ENCODE results near the gene SECISBP2. TPM values are rescaled to one million over a fixed set of nuclear protein-coding genes. Genes with fewer than 3 reads are reported as not detected.

The SECISBP2 gene
- polyA plus RNA-seq, 1 of the 3 experiments (the other 2 are of a cell fraction) = 21.2 TPM

DNA sequence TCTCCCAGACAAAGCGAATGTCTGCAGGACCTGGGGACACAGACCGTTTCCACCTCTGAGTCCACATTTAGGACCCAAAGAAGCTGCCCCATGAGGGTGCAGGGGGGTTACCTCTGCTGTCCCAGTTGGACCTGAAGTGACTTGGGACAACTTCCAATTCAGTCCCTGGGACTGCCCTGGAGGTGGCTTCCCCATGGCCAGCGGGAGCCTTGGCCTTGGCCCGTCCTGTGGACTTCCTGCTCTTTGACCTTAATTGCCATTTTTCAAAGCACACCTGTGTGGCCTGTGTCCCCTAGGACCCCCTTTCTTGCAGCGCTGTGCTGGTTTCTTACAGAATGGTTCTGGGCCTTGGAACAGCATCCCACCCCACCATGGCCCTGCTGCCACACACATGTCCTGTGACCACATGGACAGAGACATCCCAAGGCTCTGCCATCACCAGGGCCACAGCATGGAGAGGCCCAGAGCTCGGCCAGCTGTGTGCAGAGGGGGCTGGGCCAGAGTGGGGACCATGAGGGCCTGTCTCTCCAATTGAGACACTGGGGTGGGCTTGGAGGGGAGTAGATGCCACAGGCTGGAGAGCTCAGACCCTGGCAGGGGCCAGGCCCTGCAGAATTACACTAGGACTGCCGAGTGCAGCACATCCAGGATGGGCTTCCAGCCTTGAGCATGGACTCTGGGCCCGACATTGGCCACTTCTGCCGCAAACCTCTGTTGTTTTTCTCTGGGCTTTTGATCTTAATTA, 45.8 kb downstream of the SECISBP2 start:
- CTCF ChIA-PET = interaction anchor here (1.4 kb wide), 1 partner anchor 185 kb away, joined by 6 read pairs; no protein-coding TSS in a partner anchor

More for the DNA sequence above, 45.8 kb downstream of the SECISBP2 start:
- no peak overlapping the region for H3K9ac ChIP-seq
- no peak for DNase-seq
- no peak overlapping the region for H2AFZ ChIP-seq (ENCODE audit: low read depth)
- H3K4me1 ChIP-seq (ENCODE audit: control insufficient read depth in 1 of 2, insufficient read depth in 2 of 2, low read depth in 1 of 2, low read length in 1 of 2) = peaks cover 0 to 28% of the 10 kb centered on the region in 2 experiments; a peak in 2 of 4 replicates
- H3K9me2 ChIP-seq = no peaks in the 10 kb centered on the region
- WGBS (ENCODE audit: low lambda C conversion rate) = 98% methylated on average over 5 of the region's 9 CpGs
- no peaks in the 10 kb centered on the region for H4K20me1 ChIP-seq (ENCODE audit: insufficient read depth)
- no peaks in the 10 kb centered on the region for H3F3A ChIP-seq (replicated peaks; ENCODE audit: insufficient read depth)
- no peaks in the 10 kb centered on the region for H3K9me3 ChIP-seq
- TF ChIP-seq FOXJ3 (CRISPR knock-in tag; IDR thresholded peaks at IDR 0.05) = no peak
- TF ChIP-seq, protein P1, sequence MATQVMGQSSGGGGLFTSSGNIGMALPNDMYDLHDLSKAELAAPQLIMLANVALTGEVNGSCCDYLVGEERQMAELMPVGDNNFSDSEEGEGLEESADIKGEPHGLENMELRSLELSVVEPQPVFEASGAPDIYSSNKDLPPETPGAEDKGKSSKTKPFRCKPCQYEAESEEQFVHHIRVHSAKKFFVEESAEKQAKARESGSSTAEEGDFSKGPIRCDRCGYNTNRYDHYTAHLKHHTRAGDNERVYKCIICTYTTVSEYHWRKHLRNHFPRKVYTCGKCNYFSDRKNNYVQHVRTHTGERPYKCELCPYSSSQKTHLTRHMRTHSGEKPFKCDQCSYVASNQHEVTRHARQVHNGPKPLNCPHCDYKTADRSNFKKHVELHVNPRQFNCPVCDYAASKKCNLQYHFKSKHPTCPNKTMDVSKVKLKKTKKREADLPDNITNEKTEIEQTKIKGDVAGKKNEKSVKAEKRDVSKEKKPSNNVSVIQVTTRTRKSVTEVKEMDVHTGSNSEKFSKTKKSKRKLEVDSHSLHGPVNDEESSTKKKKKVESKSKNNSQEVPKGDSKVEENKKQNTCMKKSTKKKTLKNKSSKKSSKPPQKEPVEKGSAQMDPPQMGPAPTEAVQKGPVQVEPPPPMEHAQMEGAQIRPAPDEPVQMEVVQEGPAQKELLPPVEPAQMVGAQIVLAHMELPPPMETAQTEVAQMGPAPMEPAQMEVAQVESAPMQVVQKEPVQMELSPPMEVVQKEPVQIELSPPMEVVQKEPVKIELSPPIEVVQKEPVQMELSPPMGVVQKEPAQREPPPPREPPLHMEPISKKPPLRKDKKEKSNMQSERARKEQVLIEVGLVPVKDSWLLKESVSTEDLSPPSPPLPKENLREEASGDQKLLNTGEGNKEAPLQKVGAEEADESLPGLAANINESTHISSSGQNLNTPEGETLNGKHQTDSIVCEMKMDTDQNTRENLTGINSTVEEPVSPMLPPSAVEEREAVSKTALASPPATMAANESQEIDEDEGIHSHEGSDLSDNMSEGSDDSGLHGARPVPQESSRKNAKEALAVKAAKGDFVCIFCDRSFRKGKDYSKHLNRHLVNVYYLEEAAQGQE (IDR thresholded peaks at IDR 0.05; ENCODE audit: low read depth, low read length) = no peak
- no peak for TF ChIP-seq ELF1 (IDR thresholded peaks at IDR 0.05)
- TF ChIP-seq IRF3 (IDR thresholded peaks at IDR 0.05; ENCODE audit: low read depth, low read length) = no peak
- no peak for TF ChIP-seq GABPA (IDR thresholded peaks at IDR 0.05; ENCODE audit: low read depth)
- TF ChIP-seq EP300 (IDR thresholded peaks at IDR 0.05; ENCODE audit: borderline replicate concordance in 1 of 2, low read depth in 1 of 2, low read length in 1 of 2) = no peak
- no peak for TF ChIP-seq RXRA (IDR thresholded peaks at IDR 0.05; ENCODE audit: borderline replicate concordance, low read depth)
- no peak for TF ChIP-seq POLR2AphosphoS5 (IDR thresholded peaks at IDR 0.05; ENCODE audit: low read depth, low read length)
- TF ChIP-seq NRF1 (IDR thresholded peaks at IDR 0.05; ENCODE audit: low read depth, low read length) = no peak
- no peaks in the 10 kb centered on the region for H3K79me2 ChIP-seq (ENCODE audit: insufficient read depth)
- H3K27ac ChIP-seq (ENCODE audit: low read depth in 2 of 2, low read length in 1 of 2) = peak overlapping the region in 1 of 2 experiments; percentile 9; a peak in 1 of 4 replicates
- H3K4me2 ChIP-seq = no peak overlapping the region
- H3K36me3 ChIP-seq (replicated peaks in 1 of 2; ENCODE audit: control insufficient read depth in 1 of 2, insufficient read depth in 2 of 2, low read length in 1 of 2) = peaks cover 6 to 34% of the 10 kb centered on the region in 2 experiments
- no peak overlapping the region for H3K4me3 ChIP-seq (ENCODE audit: low read depth in 2 of 2, low read length in 1 of 2)
- no peaks in the 10 kb centered on the region for H3K27me3 ChIP-seq (ENCODE audit: insufficient read depth)
- POLR2A ChIA-PET = no interaction called here
